Measurements from ENCODE around the gene LARGE1.

Gene LARGE1

GRCh38 chr22:33659448-33659847 lies 260.8 kb downstream of the LARGE1 start:
- no peak for DNase-seq (ENCODE audit: low read depth, low spot score)

DNA sequence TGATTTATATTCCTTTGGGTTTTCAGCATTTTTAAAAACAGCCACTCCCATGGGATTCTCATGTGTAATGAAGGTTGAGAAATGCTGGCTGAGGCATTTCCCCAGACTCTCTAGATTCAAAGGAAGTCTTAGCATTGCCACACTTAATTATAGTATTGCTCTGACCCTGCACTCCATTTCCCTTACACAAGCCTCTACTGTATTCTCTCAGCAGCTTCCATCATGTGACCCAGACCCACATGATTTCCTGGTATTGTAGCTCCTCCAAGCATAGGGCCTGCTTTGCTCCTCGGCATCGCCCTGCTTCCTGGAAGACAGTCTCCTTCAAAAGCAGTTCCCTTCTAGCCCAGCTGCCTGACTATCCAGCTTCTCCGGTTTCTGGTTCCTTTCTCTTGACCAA lies 261.5 kb downstream of the LARGE1 start:
- DNase-seq (ENCODE audit: low read depth, low spot score) = no peak

GRCh38 chr22:33657670-33658069 lies 262.6 kb downstream of the LARGE1 start:
- no peak for DNase-seq (ENCODE audit: low read depth, low spot score)

- no peak for DNase-seq (ENCODE audit: low read depth, low spot score)
These were observed 263.3 kb downstream of the LARGE1 start for GRCh38 chr22:33656808-33657628.

GRCh38 chr22:33654173-33654895 lies 265.9 kb downstream of the LARGE1 start:
- no peak for DNase-seq (ENCODE audit: low read depth, low spot score)

DNA sequence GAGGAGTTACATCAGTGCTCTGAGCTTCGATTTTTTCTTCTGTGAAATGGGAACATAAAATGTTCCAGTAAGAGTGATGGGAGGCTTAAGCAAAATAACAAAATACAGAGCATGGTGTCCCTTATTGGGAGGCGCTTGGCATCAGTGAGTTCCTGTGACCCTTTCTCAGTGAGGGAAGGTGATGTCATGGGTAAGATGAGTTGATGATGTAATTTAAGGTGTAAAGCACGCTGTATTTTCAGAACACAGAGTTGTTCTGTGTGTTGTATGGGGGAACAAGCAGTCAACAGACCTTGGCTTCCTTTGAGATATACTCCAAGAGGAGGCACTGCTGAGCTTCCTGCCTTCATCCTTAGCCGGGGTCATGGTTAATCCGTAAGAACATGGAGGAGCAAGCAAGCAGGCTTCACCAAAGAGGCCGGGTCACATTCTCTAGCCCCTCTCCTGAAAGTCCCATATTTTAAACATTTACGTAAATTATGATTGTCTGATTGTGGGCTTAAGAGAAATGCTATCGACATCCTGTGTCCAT lies 266.7 kb downstream of the LARGE1 start:
- DNase-seq (ENCODE audit: low read depth, low spot score) = no peak

GRCh38 chr22:33652615-33653014 lies 267.7 kb downstream of the LARGE1 start:
- no peak for DNase-seq (ENCODE audit: low read depth, low spot score)

GRCh38 chr22:33650244-33650643 lies 270.0 kb downstream of the LARGE1 start:
- no peak for DNase-seq (ENCODE audit: low read depth, low spot score)

GRCh38 chr22:33648478-33648877 lies 271.8 kb downstream of the LARGE1 start:
- no peak for DNase-seq (ENCODE audit: low read depth, low spot score)

GRCh38 chr22:33640900-33641299 lies 279.4 kb downstream of the LARGE1 start:
- no peak for DNase-seq (ENCODE audit: low read depth, low spot score)

DNA sequence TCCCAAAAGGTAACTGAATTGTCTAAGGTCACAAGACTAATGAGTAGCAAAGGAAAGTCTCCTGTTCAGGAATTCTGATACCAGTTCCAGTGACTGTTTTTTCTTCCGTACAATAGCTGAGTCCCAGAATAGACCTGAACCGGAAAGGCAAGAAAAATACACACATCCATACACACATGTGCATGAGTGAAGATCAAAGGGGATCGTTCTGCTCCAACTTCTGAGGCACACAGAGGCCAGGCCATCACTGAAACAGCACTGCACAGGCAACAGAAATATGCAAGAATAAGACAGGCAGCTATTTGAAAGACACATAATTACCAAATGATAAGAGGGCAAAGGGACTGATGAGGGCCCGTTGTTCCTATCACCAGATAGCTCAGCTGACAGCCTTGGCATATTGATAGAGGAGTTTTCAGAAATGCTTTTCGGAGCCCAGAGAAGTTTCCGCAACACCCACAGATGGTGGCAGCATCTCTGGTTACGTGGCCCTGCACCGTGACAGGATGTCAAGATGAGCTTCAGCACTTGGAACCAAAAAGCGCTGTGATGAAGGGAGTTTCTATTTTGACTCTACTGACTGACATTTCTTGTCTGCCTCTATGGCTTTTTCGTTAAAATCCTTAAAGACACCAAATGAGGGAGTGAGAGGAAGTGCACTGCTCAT lies 280.6 kb downstream of the LARGE1 start:
- DNase-seq (ENCODE audit: low read depth, low spot score) = no peak

GRCh38 chr22:33635766-33636165 lies 284.5 kb downstream of the LARGE1 start:
- no peak for DNase-seq (ENCODE audit: low read depth, low spot score)

GRCh38 chr22:33631777-33632176 lies 288.5 kb downstream of the LARGE1 start:
- DNase-seq (ENCODE audit: low read depth, low spot score) = no peak

DNA sequence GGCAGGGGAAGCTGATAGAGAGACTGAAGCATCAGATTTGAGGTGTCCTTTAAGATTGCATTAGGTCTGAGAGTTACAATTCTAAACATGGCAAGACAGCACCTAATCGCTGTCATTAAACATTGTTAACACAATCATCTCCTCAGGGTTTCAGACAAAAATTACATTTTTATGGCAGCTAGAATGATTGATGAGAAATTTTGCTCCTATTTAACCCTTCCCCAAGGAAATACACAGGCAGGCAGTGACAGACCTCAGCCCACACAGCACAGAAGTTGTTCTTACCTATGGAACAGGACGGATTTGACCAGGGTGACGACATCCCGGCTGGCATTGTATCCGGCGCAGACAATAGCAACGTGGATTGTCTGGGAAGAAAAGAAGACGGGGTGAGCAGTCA lies 294.3 kb downstream of the LARGE1 start:
- DNase-seq (ENCODE audit: low read depth, low spot score) = no peak

DNA sequence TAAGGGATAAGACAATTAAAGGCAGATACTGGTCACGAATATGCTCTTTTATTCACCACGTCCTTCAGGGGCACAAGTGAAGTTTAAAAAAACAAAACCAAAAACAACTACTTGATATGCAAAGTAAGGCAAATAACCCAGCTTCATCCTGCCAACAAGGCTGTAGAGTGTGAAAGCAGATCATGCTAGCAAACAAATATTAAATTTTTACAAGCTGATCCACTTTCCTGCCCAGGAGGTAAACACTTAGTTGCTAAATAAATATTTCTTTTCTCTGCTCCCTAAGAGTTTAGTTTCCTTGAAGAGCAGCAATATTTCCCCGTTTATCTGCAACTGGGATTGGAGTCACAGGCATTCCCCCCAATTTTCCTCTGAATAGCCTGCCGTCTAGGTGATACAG lies 300.2 kb downstream of the LARGE1 start:
- no peak for DNase-seq (ENCODE audit: low read depth, low spot score)

DNA sequence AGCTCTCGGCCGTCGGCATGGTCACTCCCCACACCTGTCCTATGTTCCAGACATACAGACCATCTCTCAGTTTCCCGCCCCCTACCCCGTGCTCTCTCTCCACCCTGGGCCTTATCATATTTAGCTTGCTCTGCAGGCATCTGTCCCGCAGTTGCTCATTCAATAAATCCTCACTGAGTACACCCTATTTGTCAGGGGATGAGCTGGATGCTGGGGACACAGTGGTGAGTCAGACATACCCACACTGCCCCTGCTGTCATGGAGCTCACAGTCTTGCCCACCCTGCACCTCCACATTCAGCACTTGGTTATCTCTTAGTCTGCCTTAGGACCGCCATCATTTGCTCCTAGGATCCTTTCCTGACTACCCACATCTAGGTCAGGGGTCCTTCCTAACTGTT lies 313.8 kb downstream of the LARGE1 start:
- DNase-seq (ENCODE audit: low read depth, low spot score) = no peak

GRCh38 chr22:33605666-33606065 lies 314.6 kb downstream of the LARGE1 start:
- no peak for DNase-seq (ENCODE audit: low read depth, low spot score)

GRCh38 chr22:33605221-33605620 lies 315.1 kb downstream of the LARGE1 start:
- no peak for DNase-seq (ENCODE audit: low read depth, low spot score)

DNA sequence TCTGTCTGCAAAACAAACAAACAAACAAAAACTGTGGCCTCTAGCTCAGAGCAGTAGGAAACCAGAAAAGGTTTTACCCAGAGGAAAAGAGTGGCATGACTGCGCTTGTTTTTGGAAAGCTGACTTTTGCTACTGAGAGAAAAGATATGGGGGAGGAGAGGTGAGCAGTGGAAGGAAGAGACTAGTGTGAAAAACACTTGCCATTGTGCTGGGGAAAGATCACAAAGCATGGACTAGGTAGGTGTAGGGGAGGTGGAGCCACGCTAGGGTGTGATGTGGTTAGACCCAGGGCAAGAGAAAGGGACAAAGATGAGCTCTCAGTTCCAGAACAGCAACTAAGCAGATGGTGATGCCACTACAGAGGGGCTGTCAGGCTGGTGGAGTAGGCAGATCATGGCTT lies 319.2 kb downstream of the LARGE1 start:
- DNase-seq (ENCODE audit: low read depth, low spot score) = no peak

- no peak for DNase-seq (ENCODE audit: low read depth, low spot score)
These were observed 319.7 kb downstream of the LARGE1 start for GRCh38 chr22:33600595-33600994.

GRCh38 chr22:33600113-33600512 lies 320.2 kb downstream of the LARGE1 start:
- DNase-seq (ENCODE audit: low read depth, low spot score) = no peak

DNA sequence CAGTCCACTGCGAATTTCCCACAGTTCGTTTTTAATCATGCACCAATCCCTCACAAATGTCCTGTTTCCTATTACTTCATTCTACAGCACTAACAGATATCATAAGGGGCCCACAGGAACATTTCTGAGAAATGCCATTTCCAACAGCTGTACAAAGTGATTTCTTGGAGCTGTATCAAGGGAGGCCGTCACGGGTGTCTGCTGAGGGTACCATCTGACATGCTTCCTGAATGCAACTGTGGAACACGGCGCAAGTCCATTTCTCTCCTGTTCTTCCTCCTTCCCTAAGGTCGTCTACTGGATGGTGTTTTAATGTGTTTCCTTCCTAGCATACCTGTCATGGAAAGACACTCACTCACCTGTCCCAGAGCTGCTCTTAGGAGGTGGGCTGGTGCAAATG lies 320.7 kb downstream of the LARGE1 start:
- no peak for DNase-seq (ENCODE audit: low read depth, low spot score)
